BLaER1 (cell line): ENCODE measurements around the gene DNAJA2.
A peak's percentile ranks its signal among the peaks of the same experiment; 100 is the strongest.
"Not testable (repeated sequence)": the region's sequence is repeated elsewhere in the genome, so short reads cannot be mapped to it uniquely, and the experiment has no call there.

Experiments
- H3K27ac ChIP-seq: shearing (Covaris generic); formaldehyde crosslinking; 2 replicates; pipeline ENCODE4 v1.8.1; 2022
- H3K27me3 ChIP-seq: shearing (Covaris generic); formaldehyde crosslinking; 2 replicates; pipeline ENCODE4 v1.8.1; 2022
- H3K36me3 ChIP-seq: shearing (Covaris generic); formaldehyde crosslinking; 2 replicates; pipeline ENCODE4 v1.8.1; 2022
- H3K4me1 ChIP-seq: shearing (Covaris generic); formaldehyde crosslinking; 2 replicates; pipeline ENCODE4 v1.8.1; 2022
- H3K4me2 ChIP-seq: shearing (Covaris generic); formaldehyde crosslinking; 2 replicates; pipeline ENCODE4 v1.8.1; 2022
- H3K4me3 ChIP-seq: shearing (Covaris generic); formaldehyde crosslinking; 2 replicates; pipeline ENCODE4 v1.8.1; 2022
- H3K9ac ChIP-seq: shearing (Covaris generic); formaldehyde crosslinking; 2 replicates; pipeline ENCODE4 v1.8.1; 2022
- H3K9me3 ChIP-seq: shearing (Covaris generic); formaldehyde crosslinking; 2 replicates; pipeline ENCODE4 v1.8.1; 2022
- H4K20me1 ChIP-seq: shearing (Covaris generic); formaldehyde crosslinking; 2 replicates; pipeline ENCODE4 v1.8.1; 2022
- Cebpa-rat ChIP-seq: shearing (Covaris generic); IDR thresholded peaks from 2 replicates; pipeline ENCODE4 v1.8.1; 2022

The DNAJA2 gene

GRCh38 chr16:46973207-46973995 lies at the start of gene DNAJA2:
TSS of gene DNAJA2 (minus strand) at chr16:46973674. CDS start at chr16:46973572, 102 bp downstream.
- H3K4me3 ChIP-seq, result peak within 1 kb of the TSS; percentile 98
- H3K36me3 ChIP-seq, result peaks cover 33% of the 10 kb centered on the region
- peak within 1 kb of the TSS; percentile 98 for H3K9ac ChIP-seq
- H3K27ac ChIP-seq, result peak within 1 kb of the TSS; percentile 95
- no peaks in the 10 kb centered on the region for H3K9me3 ChIP-seq
- TF ChIP-seq Cebpa-rat, result no peak
- peaks cover 50% of the 10 kb centered on the region for H4K20me1 ChIP-seq
- H3K4me2 ChIP-seq, result peak within 1 kb of the TSS; percentile 88
- H3K27me3 ChIP-seq, result no peaks in the 10 kb centered on the region
- H3K4me1 ChIP-seq, result peaks cover 34% of the 10 kb centered on the region

- H3K27me3 ChIP-seq, result no peaks in the 10 kb centered on the region
- H3K4me2 ChIP-seq, result no peak overlapping the region
- H3K4me3 ChIP-seq, result no peak overlapping the region
- peaks cover 29% of the 10 kb centered on the region for H3K4me1 ChIP-seq
- no peaks in the 10 kb centered on the region for H4K20me1 ChIP-seq
- H3K9ac ChIP-seq, result no peak overlapping the region
- H3K27ac ChIP-seq, result no peak overlapping the region
- H3K9me3 ChIP-seq, result no peaks in the 10 kb centered on the region
- TF ChIP-seq Cebpa-rat, result no peak
- no peaks in the 10 kb centered on the region for H3K36me3 ChIP-seq
Observed at GRCh38 chr16:47019568-47019967, 46.1 kb upstream of the DNAJA2 start.

GRCh38 chr16:47018223-47018891 lies 44.9 kb upstream of the DNAJA2 start:
- Histone ChIP-seq H3K4me3 (no peak overlapping the region), H3K36me3 (no peaks in the 10 kb centered on the region), H4K20me1 (no peaks in the 10 kb centered on the region), H3K4me2 (peak overlapping the region; percentile 82), H3K4me1 (peaks cover 29% of the 10 kb centered on the region), H3K27ac (no peak overlapping the region), H3K27me3 (no peaks in the 10 kb centered on the region), H3K9me3 (peaks cover 6% of the 10 kb centered on the region; the same call in 1 of the 2 replicates), H3K9ac (no peak overlapping the region)
- no peak for TF ChIP-seq Cebpa-rat

GRCh38 chr16:47017636-47018035 lies 44.2 kb upstream of the DNAJA2 start:
- Histone ChIP-seq H3K4me3 (no peak overlapping the region), H3K4me2 (peak overlapping the region; percentile 82), H3K9me3 (peaks cover 6% of the 10 kb centered on the region; the same call in 1 of the 2 replicates), H3K36me3 (no peaks in the 10 kb centered on the region), H4K20me1 (no peaks in the 10 kb centered on the region), H3K9ac (no peak overlapping the region), H3K27ac (no peak overlapping the region; the same call in 1 of the 2 replicates), H3K4me1 (peaks cover 29% of the 10 kb centered on the region), H3K27me3 (no peaks in the 10 kb centered on the region)
- TF ChIP-seq Cebpa-rat, result no peak

- Histone ChIP-seq H3K4me1 (peaks cover 29% of the 10 kb centered on the region), H3K4me2 (peak overlapping the region; percentile 82), H3K9ac (peak overlapping the region; percentile 35; the same call in 1 of the 2 replicates)
Observed at GRCh38 chr16:47016700-47017133, 43.2 kb upstream of the DNAJA2 start.

GRCh38 chr16:47013910-47014309 lies 40.4 kb upstream of the DNAJA2 start:
- H3K4me3 ChIP-seq, result no peak overlapping the region
- H3K36me3 ChIP-seq, result no peaks in the 10 kb centered on the region
- H3K4me1 ChIP-seq, result peaks cover 29% of the 10 kb centered on the region
- no peak overlapping the region for H3K9ac ChIP-seq
- H3K9me3 ChIP-seq, result peaks cover 6% of the 10 kb centered on the region; the same call in 1 of the 2 replicates
- no peaks in the 10 kb centered on the region for H3K27me3 ChIP-seq
- no peaks in the 10 kb centered on the region for H4K20me1 ChIP-seq
- H3K4me2 ChIP-seq, result no peak overlapping the region
- no peak overlapping the region for H3K27ac ChIP-seq
- TF ChIP-seq Cebpa-rat, result no peak

More at GRCh38 chr16:47016700-47017133, 43.2 kb upstream of the DNAJA2 start:
- H4K20me1 ChIP-seq, result no peaks in the 10 kb centered on the region
- H3K27ac ChIP-seq, result peak overlapping the region; percentile 71
- no peak overlapping the region for H3K4me3 ChIP-seq
- peak; percentile 89 for TF ChIP-seq Cebpa-rat
- H3K9me3 ChIP-seq, result peaks cover 6% of the 10 kb centered on the region; the same call in 1 of the 2 replicates
- H3K27me3 ChIP-seq, result no peaks in the 10 kb centered on the region
- no peaks in the 10 kb centered on the region for H3K36me3 ChIP-seq

GRCh38 chr16:47013172-47013571 lies 39.7 kb upstream of the DNAJA2 start:
- H3K4me3 ChIP-seq, result no peak overlapping the region
- no peaks in the 10 kb centered on the region for H3K27me3 ChIP-seq
- H3K4me2 ChIP-seq, result no peak overlapping the region
- no peaks in the 10 kb centered on the region for H4K20me1 ChIP-seq
- peaks cover 6% of the 10 kb centered on the region; the same call in 1 of the 2 replicates for H3K9me3 ChIP-seq
- no peak for TF ChIP-seq Cebpa-rat
- no peak overlapping the region for H3K27ac ChIP-seq
- H3K9ac ChIP-seq, result no peak overlapping the region
- peaks cover 24% of the 10 kb centered on the region for H3K4me1 ChIP-seq
- H3K36me3 ChIP-seq, result no peaks in the 10 kb centered on the region

GRCh38 chr16:47010812-47011211 lies 37.3 kb upstream of the DNAJA2 start:
- H3K27me3 ChIP-seq, H3K9me3 ChIP-seq, H3K4me3 ChIP-seq, H3K4me1 ChIP-seq, H3K4me2 ChIP-seq, H4K20me1 ChIP-seq, H3K27ac ChIP-seq, H3K9ac ChIP-seq, H3K36me3 ChIP-seq: not testable (repeated sequence)

GRCh38 chr16:47008612-47009011 lies 35.1 kb upstream of the DNAJA2 start:
- H3K4me2 ChIP-seq, result no peak overlapping the region
- H3K27ac ChIP-seq, result no peak overlapping the region
- H3K4me1 ChIP-seq, result no peaks in the 10 kb centered on the region
- no peaks in the 10 kb centered on the region for H3K27me3 ChIP-seq
- no peaks in the 10 kb centered on the region for H3K36me3 ChIP-seq
- no peak for TF ChIP-seq Cebpa-rat
- no peaks in the 10 kb centered on the region for H4K20me1 ChIP-seq
- H3K9ac ChIP-seq, result no peak overlapping the region
- H3K9me3 ChIP-seq, result no peaks in the 10 kb centered on the region
- H3K4me3 ChIP-seq, result no peak overlapping the region

- H3K4me1 ChIP-seq, result no peaks in the 10 kb centered on the region
- TF ChIP-seq Cebpa-rat, result no peak
Observed at GRCh38 chr16:47008174-47008573, 34.7 kb upstream of the DNAJA2 start.

More at GRCh38 chr16:47008174-47008573, 34.7 kb upstream of the DNAJA2 start:
- Histone ChIP-seq H3K27me3 (no peaks in the 10 kb centered on the region), H3K4me2 (no peak overlapping the region), H3K4me3 (no peak overlapping the region), H3K27ac (no peak overlapping the region), H4K20me1 (no peaks in the 10 kb centered on the region), H3K36me3 (no peaks in the 10 kb centered on the region), H3K9me3 (no peaks in the 10 kb centered on the region), H3K9ac (no peak overlapping the region)
